Suprapubic skin (tissue), 4 donors: ENCODE measurements around the gene ZNF497. TPM values are rescaled to one million over a fixed set of nuclear protein-coding genes. Genes with fewer than 3 reads are reported as not detected.

Experiments used
- DNase-seq, 2 donors: peaks; one replicate each; pipeline ENCODE4 v3.0.0-alpha.2; 2019; ENCODE audit warnings: low spot score in 2 of 2
- H3K27ac ChIP-seq: fragments of 200-600 bp; sonication (generic); one replicate; pipeline ENCODE4 v1.5.1; 2019
- H3K27me3 ChIP-seq: fragments of 200-600 bp; sonication (generic); one replicate; pipeline ENCODE4 v1.5.1; 2019
- H3K36me3 ChIP-seq: fragments of 200-600 bp; sonication (generic); one replicate; pipeline ENCODE4 v1.5.1; 2019
- H3K4me1 ChIP-seq: fragments of 200-600 bp; sonication (generic); one replicate; pipeline ENCODE4 v1.5.1; 2019
- H3K4me3 ChIP-seq: fragments of 200-600 bp; sonication (generic); one replicate; pipeline ENCODE4 v1.5.1; 2019; ENCODE audit warnings: mild to moderate bottlenecking
- H3K9me3 ChIP-seq: fragments of 200-600 bp; sonication (generic); one replicate; pipeline ENCODE4 v1.5.1; 2019
- EP300 ChIP-seq: sonication (generic); formaldehyde crosslinking; IDR thresholded peaks from one replicate; pipeline ENCODE4 v1.6.1; 2017; ENCODE audit warnings: antibody characterized with exemption
- POLR2A ChIP-seq, 2 donors: fragments of 450-650 bp; IDR thresholded peaks; one replicate each; pipeline ENCODE4 v1.6.1; 2017; ENCODE audit warnings: antibody characterized with exemption in 2 of 2, mild to moderate bottlenecking in 2 of 2, moderate library complexity in 2 of 2
- POLR2AphosphoS5 ChIP-seq, 3 donors: sonication (generic); formaldehyde crosslinking; IDR thresholded peaks; one replicate each; pipeline ENCODE4 v1.6.1; 2017; ENCODE audit warnings: antibody characterized with exemption in 3 of 3
- WGBS: methylation state at CpG from one replicate; pipeline ENCODE4 v1.1.5; 2018; 5-methylcytosine and 5-hydroxymethylcytosine counted together
- total RNA-seq, 4 donors: library from RNA; depleted of rRNA; stranded (reverse); fragments of >200 nt; gene quantifications; one replicate each; pipeline ENCODE4 v1.1.0, GENCODE V29; 2016
- TF ChIP-seq, protein P1 (sequence below), 2 donors: fragments of 200-600 bp in 1 of 2; fragments of 450-650 bp in 1 of 2; sonication (generic) in 1 of 2; IDR thresholded peaks; one replicate each; pipeline ENCODE4 v1.5.1; 2016 to 2019; ENCODE audit warnings: antibody characterized with exemption in 2 of 2, mild to moderate bottlenecking in 1 of 2, moderate library complexity in 1 of 2

The ZNF497 gene
- total RNA-seq, 4 donors from 2014 or later = 2.4 to 4.8 (median 3.4) TPM

DNA sequence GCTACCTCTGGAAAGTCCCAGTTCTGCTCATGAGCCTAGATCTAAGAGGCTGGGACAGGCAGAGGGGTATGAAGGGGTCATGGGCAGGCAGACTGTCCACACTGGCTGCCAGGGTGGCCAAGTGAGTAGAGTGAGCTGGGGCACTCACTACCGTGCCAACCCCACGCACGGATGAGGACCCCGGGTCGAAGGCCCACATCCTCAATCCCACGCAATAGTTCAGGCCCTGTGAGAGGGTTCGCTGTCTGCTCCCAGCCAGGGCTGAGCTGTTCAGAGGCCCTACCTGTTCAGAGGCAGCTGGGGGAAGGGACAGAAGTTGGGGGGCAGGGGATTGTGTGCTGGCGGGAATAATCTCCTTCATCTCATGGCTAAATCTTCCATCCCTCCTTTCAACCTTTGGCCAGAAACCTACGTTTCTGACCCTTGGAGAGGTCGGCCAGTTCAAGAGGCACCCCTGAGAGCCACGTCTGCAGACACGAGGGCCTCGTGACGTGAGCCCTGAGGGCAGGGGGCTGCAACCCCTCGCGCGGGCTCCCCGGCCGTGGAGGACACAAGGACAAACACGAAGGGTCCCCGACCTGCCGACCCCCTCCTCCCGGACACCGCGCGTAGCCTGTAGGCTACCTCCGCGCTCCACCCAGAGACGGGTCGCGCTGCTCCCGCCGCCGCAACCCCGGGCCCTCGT lies 23.5 kb upstream of the ZNF497 start:
- TF ChIP-seq POLR2AphosphoS5 (IDR thresholded peaks at IDR 0.05) (no peak), POLR2A (IDR thresholded peaks at IDR 0.05) (no peak), EP300 (no peak)
- TF ChIP-seq, protein P1, sequence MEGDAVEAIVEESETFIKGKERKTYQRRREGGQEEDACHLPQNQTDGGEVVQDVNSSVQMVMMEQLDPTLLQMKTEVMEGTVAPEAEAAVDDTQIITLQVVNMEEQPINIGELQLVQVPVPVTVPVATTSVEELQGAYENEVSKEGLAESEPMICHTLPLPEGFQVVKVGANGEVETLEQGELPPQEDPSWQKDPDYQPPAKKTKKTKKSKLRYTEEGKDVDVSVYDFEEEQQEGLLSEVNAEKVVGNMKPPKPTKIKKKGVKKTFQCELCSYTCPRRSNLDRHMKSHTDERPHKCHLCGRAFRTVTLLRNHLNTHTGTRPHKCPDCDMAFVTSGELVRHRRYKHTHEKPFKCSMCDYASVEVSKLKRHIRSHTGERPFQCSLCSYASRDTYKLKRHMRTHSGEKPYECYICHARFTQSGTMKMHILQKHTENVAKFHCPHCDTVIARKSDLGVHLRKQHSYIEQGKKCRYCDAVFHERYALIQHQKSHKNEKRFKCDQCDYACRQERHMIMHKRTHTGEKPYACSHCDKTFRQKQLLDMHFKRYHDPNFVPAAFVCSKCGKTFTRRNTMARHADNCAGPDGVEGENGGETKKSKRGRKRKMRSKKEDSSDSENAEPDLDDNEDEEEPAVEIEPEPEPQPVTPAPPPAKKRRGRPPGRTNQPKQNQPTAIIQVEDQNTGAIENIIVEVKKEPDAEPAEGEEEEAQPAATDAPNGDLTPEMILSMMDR (IDR thresholded peaks at IDR 0.05) = no peak
- Histone ChIP-seq H3K36me3 (peaks cover 12% of the 10 kb centered on the region), H3K27ac (peak overlapping the region; percentile 98), H3K4me1 (peaks cover 45% of the 10 kb centered on the region), H3K27me3 (no peaks in the 10 kb centered on the region), H3K9me3 (no peaks in the 10 kb centered on the region), H3K4me3 (peak overlapping the region; percentile 66)
- peak in 1 of 2 donors; percentile 65 for DNase-seq
- 5% methylated on average over 32 of the region's 36 CpGs for WGBS

DNA sequence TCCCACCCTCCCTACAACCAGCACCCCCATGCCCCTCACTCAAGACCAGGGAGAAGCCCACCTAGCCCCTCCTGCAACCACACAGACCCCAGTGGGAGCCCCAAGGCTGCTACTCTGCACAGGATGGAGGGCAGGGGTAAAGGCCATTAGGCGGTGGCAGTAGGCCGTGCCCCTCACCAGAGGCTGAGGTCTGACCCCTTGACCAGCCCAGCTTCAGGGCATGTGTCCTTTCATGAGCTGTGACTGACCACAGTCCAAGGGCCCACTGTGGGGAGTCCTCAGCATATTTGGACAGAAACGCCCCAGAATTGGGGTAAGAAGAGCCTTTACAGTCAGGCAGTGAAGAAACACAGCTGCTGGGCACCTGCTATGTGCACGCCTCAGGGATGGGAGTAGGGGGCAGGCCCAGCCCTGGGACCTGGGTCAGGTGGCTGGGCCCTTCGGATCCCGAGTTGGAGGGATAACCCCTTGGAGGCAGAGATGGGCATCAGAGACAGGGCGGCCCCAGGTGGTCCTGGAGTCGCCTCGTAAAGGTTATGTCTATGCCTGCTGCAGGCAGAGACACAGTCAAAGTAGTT lies 22.9 kb upstream of the ZNF497 start:
- H3K4me3 ChIP-seq = peak overlapping the region; percentile 66
- 68% methylated on average over 9 of the region's 9 CpGs for WGBS
- no peak for DNase-seq
- peaks cover 8% of the 10 kb centered on the region for H3K36me3 ChIP-seq
- TF ChIP-seq EP300 = no peak
- no peak for TF ChIP-seq POLR2AphosphoS5 (IDR thresholded peaks at IDR 0.05)
- TF ChIP-seq, protein P1 (IDR thresholded peaks at IDR 0.05) = no peak
- TF ChIP-seq POLR2A (IDR thresholded peaks at IDR 0.05) = no peak
- H3K4me1 ChIP-seq = peaks cover 45% of the 10 kb centered on the region
- no peaks in the 10 kb centered on the region for H3K9me3 ChIP-seq
- no peaks in the 10 kb centered on the region for H3K27me3 ChIP-seq
- peak overlapping the region; percentile 98 for H3K27ac ChIP-seq

DNA sequence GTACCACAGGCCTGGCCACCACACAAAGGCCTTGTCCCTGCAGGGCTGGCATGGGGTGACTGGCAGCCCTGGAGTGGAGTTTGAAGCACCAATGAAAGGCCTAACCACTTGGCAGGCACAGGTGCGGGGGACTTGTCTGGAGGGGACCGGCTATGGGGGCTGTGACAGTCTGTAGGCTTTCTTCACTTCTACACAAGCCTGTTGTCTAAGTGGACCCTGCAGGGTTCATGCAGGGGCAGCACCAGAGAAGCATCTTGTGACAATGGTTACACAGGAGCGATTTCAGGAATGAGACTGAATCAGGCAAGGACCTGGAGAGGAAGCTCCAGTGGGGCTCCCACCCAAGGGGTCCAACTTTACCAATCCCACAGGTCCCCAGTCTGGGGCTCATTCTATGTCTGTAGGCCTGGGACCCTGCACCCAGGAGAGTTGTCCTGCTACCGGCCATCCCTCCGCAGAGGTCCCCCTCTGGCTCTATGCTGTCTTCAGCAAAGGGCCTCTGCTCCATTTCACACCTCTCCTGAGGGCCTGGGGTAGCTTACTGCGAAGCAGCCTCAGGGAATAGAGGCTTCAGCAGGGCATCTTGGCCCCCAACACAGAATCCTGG lies 20.5 kb upstream of the ZNF497 start:
- H3K4me1 ChIP-seq = peaks cover 47% of the 10 kb centered on the region
- DNase-seq = no peak
- no peaks in the 10 kb centered on the region for H3K36me3 ChIP-seq
- WGBS = 86% methylated on average over 6 of the region's 6 CpGs
- no peaks in the 10 kb centered on the region for H3K27me3 ChIP-seq
- H3K4me3 ChIP-seq = no peak overlapping the region
- no peak overlapping the region for H3K27ac ChIP-seq
- H3K9me3 ChIP-seq = no peaks in the 10 kb centered on the region
- TF ChIP-seq POLR2AphosphoS5 (IDR thresholded peaks at IDR 0.05) (no peak), EP300 (no peak), POLR2A (IDR thresholded peaks at IDR 0.05) (no peak)
- TF ChIP-seq, protein P1 (IDR thresholded peaks at IDR 0.05) = no peak

DNA sequence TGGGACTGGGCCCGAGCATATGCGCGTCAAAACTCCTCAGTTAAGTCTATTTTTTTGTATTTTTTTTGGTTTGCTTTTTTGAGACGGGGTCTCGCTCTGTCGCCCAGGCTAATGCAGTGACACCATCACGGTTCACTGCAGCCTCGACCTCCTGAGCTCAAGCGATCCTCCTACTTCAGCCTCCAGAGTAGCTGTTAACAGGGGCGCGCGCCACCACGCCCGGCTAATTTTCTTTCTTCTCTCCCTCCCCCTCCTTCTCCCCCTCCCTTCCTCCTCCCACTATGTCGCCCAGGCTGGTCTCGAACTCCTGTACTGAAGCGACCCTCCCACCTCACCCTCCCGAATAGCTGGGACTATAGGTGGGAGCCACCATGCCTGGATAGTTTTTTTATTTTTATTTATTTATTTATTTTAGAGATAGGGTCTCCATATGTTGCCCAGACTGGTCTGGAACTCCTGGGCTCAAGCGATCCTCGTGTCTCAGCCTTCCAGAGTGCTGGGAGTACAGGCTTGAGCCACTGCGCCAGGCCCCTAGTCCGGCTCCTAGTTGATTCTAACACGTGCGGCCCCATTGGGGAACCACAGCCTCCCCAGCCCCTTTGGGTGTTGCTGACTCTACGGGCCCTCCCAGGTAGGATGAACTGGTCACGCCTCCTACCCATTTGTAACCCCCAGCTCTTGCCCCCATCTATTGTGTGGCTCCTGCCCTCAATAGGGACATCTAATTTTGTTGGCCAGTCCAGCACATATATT lies 19.1 kb upstream of the ZNF497 start:
- Histone ChIP-seq H3K36me3 (no peaks in the 10 kb centered on the region), H3K9me3 (no peaks in the 10 kb centered on the region), H3K4me3 (peak overlapping the region; percentile 88), H3K27me3 (no peaks in the 10 kb centered on the region), H3K27ac (peak overlapping the region; percentile 95), H3K4me1 (peaks cover 39% of the 10 kb centered on the region)
- TF ChIP-seq, protein P1 (IDR thresholded peaks at IDR 0.05) = no peak
- TF ChIP-seq EP300 (no peak), POLR2A (IDR thresholded peaks at IDR 0.05) (no peak), POLR2AphosphoS5 (IDR thresholded peaks at IDR 0.05) (no peak)
- 31% methylated on average over 26 of the region's 26 CpGs for WGBS
- no peak for DNase-seq
